GM20000 (cell line): ENCODE data around the gene CEP55.

Source experiments
- DNase-seq: peaks from one replicate; pipeline ENCODE4 v3.0.0; 2012; ENCODE audit warnings: low spot score
- TF ChIP-seq, protein P1 (sequence below): IDR thresholded peaks from 2 replicates; pipeline ENCODE4 v1.5.1; 2012; ENCODE audit warnings: mild to moderate bottlenecking, control low read depth; ENCODE audit errors: extremely low read depth, missing control alignments

Gene CEP55

DNA sequence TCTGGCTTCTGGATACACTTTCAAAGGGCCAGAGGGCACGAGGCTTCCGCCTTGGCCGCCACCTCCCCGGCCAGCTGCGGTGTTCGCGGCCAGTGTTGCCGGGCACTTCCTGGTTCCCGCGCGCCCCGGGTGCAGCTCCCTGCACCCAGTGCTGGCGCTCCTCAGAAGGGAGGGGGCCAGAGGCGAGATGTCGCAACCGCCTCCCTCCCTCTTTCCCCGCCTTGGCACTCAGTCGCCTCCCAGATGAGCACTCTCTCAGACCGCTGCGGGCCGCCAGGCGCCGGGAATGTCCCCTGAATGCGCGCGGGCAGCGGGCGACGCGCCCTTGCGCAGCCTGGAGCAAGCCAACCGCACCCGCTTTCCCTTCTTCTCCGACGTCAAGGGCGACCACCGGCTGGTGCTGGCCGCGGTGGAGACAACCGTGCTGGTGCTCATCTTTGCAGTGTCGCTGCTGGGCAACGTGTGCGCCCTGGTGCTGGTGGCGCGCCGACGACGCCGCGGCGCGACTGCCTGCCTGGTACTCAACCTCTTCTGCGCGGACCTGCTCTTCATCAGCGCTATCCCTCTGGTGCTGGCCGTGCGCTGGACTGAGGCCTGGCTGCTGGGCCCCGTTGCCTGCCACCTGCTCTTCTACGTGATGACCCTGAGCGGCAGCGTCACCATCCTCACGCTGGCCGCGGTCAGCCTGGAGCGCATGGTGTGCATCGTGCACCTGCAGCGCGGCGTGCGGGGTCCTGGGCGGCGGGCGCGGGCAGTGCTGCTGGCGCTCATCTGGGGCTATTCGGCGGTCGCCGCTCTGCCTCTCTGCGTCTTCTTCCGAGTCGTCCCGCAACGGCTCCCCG, 70.2 kb downstream of the CEP55 start, which contains the start of gene FFAR4:
FFAR4 (plus strand) TSS at position 231 of the 842 bp plus-strand sequence; CDS start at position 287, 56 bp downstream.
- TF ChIP-seq, protein P1, sequence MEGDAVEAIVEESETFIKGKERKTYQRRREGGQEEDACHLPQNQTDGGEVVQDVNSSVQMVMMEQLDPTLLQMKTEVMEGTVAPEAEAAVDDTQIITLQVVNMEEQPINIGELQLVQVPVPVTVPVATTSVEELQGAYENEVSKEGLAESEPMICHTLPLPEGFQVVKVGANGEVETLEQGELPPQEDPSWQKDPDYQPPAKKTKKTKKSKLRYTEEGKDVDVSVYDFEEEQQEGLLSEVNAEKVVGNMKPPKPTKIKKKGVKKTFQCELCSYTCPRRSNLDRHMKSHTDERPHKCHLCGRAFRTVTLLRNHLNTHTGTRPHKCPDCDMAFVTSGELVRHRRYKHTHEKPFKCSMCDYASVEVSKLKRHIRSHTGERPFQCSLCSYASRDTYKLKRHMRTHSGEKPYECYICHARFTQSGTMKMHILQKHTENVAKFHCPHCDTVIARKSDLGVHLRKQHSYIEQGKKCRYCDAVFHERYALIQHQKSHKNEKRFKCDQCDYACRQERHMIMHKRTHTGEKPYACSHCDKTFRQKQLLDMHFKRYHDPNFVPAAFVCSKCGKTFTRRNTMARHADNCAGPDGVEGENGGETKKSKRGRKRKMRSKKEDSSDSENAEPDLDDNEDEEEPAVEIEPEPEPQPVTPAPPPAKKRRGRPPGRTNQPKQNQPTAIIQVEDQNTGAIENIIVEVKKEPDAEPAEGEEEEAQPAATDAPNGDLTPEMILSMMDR: no peak
- no peak for DNase-seq

DNA sequence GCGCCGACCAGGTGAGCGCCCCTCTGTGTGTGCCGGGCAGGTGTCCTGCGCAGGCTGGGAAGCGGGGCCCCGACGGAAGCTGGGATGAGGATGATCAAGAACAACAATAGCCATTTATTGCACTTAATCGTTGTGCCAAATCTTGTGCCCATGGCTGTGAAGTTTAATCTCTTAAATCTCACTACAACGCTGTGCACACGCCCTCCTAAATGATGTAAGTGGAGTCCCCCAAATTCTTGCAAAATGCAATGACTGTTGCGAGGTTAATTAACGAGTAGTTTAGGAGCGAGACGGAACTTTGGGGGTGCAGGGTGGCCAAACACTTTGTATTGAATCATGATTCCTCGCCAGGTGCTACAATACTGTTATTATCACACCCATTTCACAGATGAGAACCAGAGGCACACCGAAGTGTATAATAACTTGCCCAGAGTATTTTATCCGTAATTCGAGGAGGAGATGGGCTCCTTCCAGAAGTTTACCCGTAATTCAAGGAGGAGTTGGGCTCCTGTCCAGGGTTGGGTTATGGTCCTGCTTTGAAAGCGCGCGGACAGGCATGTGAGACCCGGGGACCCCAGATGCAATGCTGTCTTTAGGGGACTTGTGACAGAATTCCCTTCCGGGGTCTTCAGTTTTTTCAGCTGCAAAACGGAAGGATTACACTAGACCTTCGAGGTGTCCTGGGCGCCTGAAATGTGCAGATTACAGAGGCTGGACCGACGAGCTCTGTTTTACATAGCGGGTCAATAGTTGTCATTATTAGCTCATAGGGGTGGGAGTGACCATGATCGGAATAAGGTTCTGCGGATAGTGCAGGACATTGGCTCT, 71.1 kb downstream of the CEP55 start:
- DNase-seq: no peak
- TF ChIP-seq, protein P1: no peak

DNA sequence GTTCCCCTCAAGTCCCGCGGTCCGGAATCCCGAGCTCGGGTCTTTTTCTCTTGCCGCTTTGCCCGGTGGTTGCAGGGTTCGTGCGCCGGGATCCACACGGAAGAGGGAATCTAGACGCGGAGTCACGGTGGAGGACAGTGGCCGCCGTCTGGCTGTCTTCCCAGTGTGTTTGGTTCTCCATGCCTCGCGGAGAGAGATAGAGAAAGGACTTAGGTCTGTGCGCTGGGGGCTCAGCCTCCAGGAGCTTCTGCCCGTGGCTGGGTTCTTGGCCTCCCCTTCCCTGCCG, 71.6 kb downstream of the CEP55 start:
- DNase-seq: no peak
- TF ChIP-seq, protein P1: no peak

DNA sequence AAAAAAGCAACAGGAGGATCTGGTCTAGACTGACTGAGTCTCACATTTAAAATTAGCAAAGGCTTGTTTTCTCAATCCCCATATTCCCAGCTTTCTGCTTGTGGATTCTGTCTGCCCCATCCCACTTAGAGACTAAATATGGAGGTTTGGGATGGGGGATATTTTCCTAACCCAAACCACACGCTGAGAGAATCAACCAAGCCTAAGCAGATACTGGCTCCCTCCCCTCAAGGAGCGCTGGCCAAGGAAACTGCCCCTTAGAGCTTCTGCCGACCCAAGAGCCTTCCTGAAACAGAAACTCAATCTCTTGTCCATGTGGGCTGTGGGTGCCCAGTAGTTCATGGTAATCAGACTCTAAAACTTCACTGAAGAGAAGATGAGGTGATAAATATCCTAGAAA, 74.0 kb downstream of the CEP55 start:
- TF ChIP-seq, protein P1: no peak
- no peak for DNase-seq

DNA sequence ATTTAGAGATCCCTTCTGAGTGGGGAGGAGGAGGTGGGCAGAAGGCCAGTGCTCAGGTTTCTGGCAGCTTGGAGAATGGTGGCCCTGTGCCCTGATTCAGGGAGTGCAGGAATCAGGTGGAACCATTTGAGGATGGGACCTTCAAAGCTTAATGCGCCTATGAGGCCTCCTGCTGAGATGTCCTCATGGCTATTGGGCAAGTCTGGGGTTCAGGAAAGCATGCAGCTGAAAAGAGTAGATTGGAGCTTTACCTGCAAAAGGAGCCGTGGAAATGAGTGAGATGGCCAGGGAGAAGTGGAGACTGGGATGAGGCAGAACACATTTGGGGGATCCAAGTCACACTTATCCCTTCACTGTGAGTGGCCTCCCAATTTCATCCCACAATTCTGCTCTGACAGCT, 76.2 kb downstream of the CEP55 start:
- TF ChIP-seq, protein P1: no peak
- no peak for DNase-seq

DNA sequence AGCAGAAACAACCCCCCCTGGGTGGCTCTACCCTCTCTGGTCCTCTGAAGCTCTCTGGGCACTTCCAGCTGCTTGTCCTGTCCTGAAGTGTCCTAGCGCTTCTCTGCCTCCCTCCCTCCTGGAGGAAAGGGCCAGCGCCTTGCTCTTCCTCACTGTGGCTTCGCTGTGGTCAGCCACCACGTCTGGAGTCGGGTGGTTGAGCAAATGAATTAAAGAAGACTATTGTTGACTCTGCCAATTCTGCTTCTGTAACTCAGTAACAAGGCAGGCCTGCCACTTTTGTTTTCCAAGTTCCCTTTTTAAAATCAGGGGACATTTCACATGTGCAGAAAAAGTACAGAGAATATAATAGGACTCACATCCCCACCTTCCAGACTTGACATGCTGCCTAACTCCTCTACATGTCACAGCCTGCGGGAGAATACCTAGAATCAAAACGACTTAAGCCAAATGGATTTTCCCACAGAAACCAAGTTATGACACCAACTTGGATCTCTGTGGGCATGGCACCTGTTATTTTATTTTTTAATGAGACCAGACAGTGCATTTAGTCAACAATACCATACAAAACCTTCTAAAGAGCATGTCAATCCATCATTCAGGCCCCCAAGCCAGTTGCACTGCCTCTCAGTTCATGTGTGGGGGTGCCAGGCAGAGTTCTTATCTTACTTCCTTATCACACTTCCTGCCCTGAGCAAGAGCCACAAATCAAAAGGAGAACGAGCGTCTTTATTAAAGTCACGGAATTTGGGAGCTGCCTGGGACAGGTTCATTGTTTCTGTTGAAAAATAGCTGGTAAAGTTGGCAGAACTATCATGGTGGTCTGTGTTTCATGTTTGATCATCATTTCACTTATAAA, 76.9 kb downstream of the CEP55 start:
- TF ChIP-seq, protein P1: no peak
- no peak for DNase-seq
